ENCODE data around the gene SAMD4A. TPM values are rescaled to one million over a fixed set of nuclear protein-coding genes. Genes with fewer than 3 reads are reported as not detected.
A peak's percentile ranks its signal among the peaks of the same experiment; 100 is the strongest.

SAMD4A gene
- total and polyA plus RNA-seq, 2 of the 4 experiments (the other 2 are of a cell fraction), result 22.9 to 38.2 TPM

GRCh38 chr14:54775486-54776140 is 208.7 kb downstream of the SAMD4A start (continued):
- TF ChIP-seq MXI1 (IDR thresholded peaks at IDR 0.05; ENCODE audit: borderline replicate concordance, low read depth, low read length), result no peak

- peak; percentile 79 for DNase-seq
- H4K91ac ChIP-seq (ENCODE audit: insufficient read depth, low read depth, low read length), result peak overlapping the region; percentile 42; the same call in 1 of the 2 replicates
- peak overlapping the region; percentile 65 for H2BK120ac ChIP-seq (ENCODE audit: low read depth, low read length)
- H3K4ac ChIP-seq (ENCODE audit: low read depth, low read length), result peak overlapping the region; percentile 64; the same call in 1 of the 2 replicates
- H3K27ac ChIP-seq (ENCODE audit: insufficient read depth, low read length), result peak overlapping the region; percentile 81
- H2AK9ac ChIP-seq (replicated peaks; ENCODE audit: low read depth, low read length, poor library complexity), result peak overlapping the region; percentile 80
- peak overlapping the region; percentile 43 for H3K23ac ChIP-seq (ENCODE audit: low read depth, low read length)
- intact Hi-C loops (cut with micrococcal nuclease), result no loop called here
- H3K9ac ChIP-seq (ENCODE audit: low read depth, low read length), result no peak overlapping the region
- TF ChIP-seq RCOR1 (IDR thresholded peaks at IDR 0.05; ENCODE audit: insufficient replicate concordance, low read length) (no peak), CEBPB (IDR thresholded peaks at IDR 0.05; ENCODE audit: low read depth, low read length) (peak; percentile 45; the same call in 1 of the 2 replicates), MAFK (IDR thresholded peaks at IDR 0.05; ENCODE audit: low read depth, low read length) (peak; percentile 34; the same call in 1 of the 2 replicates), CHD1 (IDR thresholded peaks at IDR 0.05; ENCODE audit: low read depth, low read length) (no peak), MXI1 (IDR thresholded peaks at IDR 0.05; ENCODE audit: borderline replicate concordance, low read depth, low read length) (peak; percentile 41; the same call in 1 of the 2 replicates)
- peak overlapping the region; percentile 13; the same call in 1 of the 2 replicates for H4K5ac ChIP-seq (ENCODE audit: low read depth, low read length)
- peak overlapping the region; percentile 72 for H2BK5ac ChIP-seq (ENCODE audit: low read depth, low read length, poor library complexity, severe bottlenecking)
- WGBS, 2 experiments (ENCODE audit: extremely low coverage in 2 of 2, insufficient read length in 1 of 2), result 3% methylated on average over 5 of the region's 12 CpGs; no CpG with 5 or more reads in 1 of the 2 experiments
- H3K4me1 ChIP-seq (ENCODE audit: control insufficient read depth, insufficient read depth, low read length), result peaks cover 30% of the 10 kb centered on the region
- peak overlapping the region; percentile 9; the same call in 1 of the 3 replicates for H2BK15ac ChIP-seq (ENCODE audit: low read depth, low read length)
- H2BK20ac ChIP-seq (ENCODE audit: low read depth, low read length), result peak overlapping the region; percentile 47
- ATAC-seq (ENCODE audit: low read depth), result peak; percentile 7
- peaks cover 8% of the 10 kb centered on the region; the same call in 1 of the 2 replicates for H4K20me1 ChIP-seq (ENCODE audit: insufficient read depth, low read length)
- H3K9me3 ChIP-seq (ENCODE audit: control insufficient read depth, insufficient read depth, low read length), result no peaks in the 10 kb centered on the region
- CTCF ChIA-PET, result interaction anchor here (1.5 kb wide), 1 partner anchor 85 kb away, joined by 8 read pairs; no protein-coding TSS in a partner anchor
- peak overlapping the region; percentile 52 for H2AK5ac ChIP-seq (ENCODE audit: low read depth, low read length)
- peak overlapping the region; percentile 19 for H3K18ac ChIP-seq (ENCODE audit: low read depth, low read length)
- H2AFZ ChIP-seq (replicated peaks; ENCODE audit: low read length, poor library complexity), result peak overlapping the region; percentile 46
- in situ Hi-C loops (cut with MboI; ENCODE audit: low sequenced_read_pairs), result no loop called here
- H4K8ac ChIP-seq (ENCODE audit: low read depth in 2 of 2, low read length in 2 of 2), result peak overlapping the region; percentile 1 to 59; a peak in 2 of 4 replicates
- peak overlapping the region; percentile 55 for H3K4me2 ChIP-seq (ENCODE audit: low read depth, low read length)
- POLR2A ChIA-PET (ENCODE audit: unreplicated experiment), result no interaction called here
- H3K79me1 ChIP-seq (ENCODE audit: low read depth in 1 of 2, low read length in 2 of 2), result peaks cover 25 to 65% of the 10 kb centered on the region in 2 experiments
- peak overlapping the region; percentile 51; the same call in 1 of the 2 replicates for H3K14ac ChIP-seq (replicated peaks; ENCODE audit: low read depth, low read length)
- H3K27me3 ChIP-seq (ENCODE audit: control insufficient read depth, insufficient read depth, low read length), result no peaks in the 10 kb centered on the region
- H3K56ac ChIP-seq (ENCODE audit: extremely low read depth, insufficient read depth, low read length), result 0 out of 2 replicates have a peak overlapping the region, but pooled peaks have one; percentile 7
- dilution Hi-C loops (cut with HindIII; ENCODE audit: low sequenced_read_pairs, unreplicated experiment), result no loop called here
- H3K9me1 ChIP-seq (ENCODE audit: insufficient read depth, low read length), result peaks cover 14% of the 10 kb centered on the region
- no peak overlapping the region for H3K4me3 ChIP-seq (ENCODE audit: insufficient read depth, low read depth, low read length)
- H3K36me3 ChIP-seq (ENCODE audit: control insufficient read depth, insufficient read depth, low read length), result peaks cover 45% of the 10 kb centered on the region
- BruUV-seq (replicated peaks), result no TSS peak
These were observed 209.6 kb downstream of the SAMD4A start for GRCh38 chr14:54776361-54777001.
